Measurements from ENCODE around the gene PRF1.
A peak's percentile ranks its signal among the peaks of the same experiment; 100 is the strongest.

The PRF1 gene

GRCh38 chr10:70552586-70552985 is 50.0 kb downstream of the PRF1 start:
- DNase-seq, result no peak
- TF ChIP-seq, protein P1, sequence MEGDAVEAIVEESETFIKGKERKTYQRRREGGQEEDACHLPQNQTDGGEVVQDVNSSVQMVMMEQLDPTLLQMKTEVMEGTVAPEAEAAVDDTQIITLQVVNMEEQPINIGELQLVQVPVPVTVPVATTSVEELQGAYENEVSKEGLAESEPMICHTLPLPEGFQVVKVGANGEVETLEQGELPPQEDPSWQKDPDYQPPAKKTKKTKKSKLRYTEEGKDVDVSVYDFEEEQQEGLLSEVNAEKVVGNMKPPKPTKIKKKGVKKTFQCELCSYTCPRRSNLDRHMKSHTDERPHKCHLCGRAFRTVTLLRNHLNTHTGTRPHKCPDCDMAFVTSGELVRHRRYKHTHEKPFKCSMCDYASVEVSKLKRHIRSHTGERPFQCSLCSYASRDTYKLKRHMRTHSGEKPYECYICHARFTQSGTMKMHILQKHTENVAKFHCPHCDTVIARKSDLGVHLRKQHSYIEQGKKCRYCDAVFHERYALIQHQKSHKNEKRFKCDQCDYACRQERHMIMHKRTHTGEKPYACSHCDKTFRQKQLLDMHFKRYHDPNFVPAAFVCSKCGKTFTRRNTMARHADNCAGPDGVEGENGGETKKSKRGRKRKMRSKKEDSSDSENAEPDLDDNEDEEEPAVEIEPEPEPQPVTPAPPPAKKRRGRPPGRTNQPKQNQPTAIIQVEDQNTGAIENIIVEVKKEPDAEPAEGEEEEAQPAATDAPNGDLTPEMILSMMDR (IDR thresholded peaks at IDR 0.05; ENCODE audit: low read depth, low read length), result no peak
- Histone ChIP-seq H3K36me3 (no peaks in the 10 kb centered on the region), H3K27ac (no peak overlapping the region), H3K27me3 (ENCODE audit: insufficient read depth, low read depth, severe bottlenecking) (no peaks in the 10 kb centered on the region), H3K4me3 (ENCODE audit: low read depth, low read length) (no peak overlapping the region), H3K9me3 (ENCODE audit: severe bottlenecking) (no peaks in the 10 kb centered on the region)

- Histone ChIP-seq H3K36me3 (no peaks in the 10 kb centered on the region), H3K27me3 (ENCODE audit: insufficient read depth, low read depth, severe bottlenecking) (no peaks in the 10 kb centered on the region), H3K4me3 (ENCODE audit: low read depth, low read length) (no peak overlapping the region), H3K27ac (no peak overlapping the region), H3K9me3 (ENCODE audit: severe bottlenecking) (no peaks in the 10 kb centered on the region)
- no peak for DNase-seq
- TF ChIP-seq, protein P1 (IDR thresholded peaks at IDR 0.05; ENCODE audit: low read depth, low read length), result no peak
Observed at GRCh38 chr10:70551971-70552422, 50.5 kb downstream of the PRF1 start.

DNA sequence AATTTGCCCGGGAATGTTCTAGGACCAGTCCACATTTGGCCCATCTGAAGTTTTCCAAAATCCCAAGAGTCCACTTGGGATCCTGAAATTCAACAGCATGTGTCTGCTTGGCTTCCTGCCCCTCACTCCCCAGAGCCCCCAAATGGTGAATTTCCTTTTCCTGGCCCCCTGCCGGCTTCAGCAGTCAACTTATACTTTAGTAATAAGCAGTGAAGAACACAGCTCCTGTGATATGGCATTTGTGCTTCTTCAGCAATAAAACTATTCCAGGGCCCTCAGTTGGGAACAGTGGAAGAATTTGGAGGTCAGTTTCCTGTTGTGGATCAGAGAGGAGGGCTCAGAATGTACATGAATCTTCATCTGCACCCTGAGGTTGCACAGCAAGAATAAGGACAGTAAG is 51.1 kb downstream of the PRF1 start:
- Histone ChIP-seq H3K9me3 (ENCODE audit: severe bottlenecking) (no peaks in the 10 kb centered on the region), H3K4me3 (ENCODE audit: low read depth, low read length) (no peak overlapping the region), H3K27ac (no peak overlapping the region), H3K27me3 (ENCODE audit: insufficient read depth, low read depth, severe bottlenecking) (no peaks in the 10 kb centered on the region), H3K36me3 (no peaks in the 10 kb centered on the region)
- TF ChIP-seq, protein P1 (IDR thresholded peaks at IDR 0.05; ENCODE audit: low read depth, low read length), result no peak
- DNase-seq, result no peak

DNA sequence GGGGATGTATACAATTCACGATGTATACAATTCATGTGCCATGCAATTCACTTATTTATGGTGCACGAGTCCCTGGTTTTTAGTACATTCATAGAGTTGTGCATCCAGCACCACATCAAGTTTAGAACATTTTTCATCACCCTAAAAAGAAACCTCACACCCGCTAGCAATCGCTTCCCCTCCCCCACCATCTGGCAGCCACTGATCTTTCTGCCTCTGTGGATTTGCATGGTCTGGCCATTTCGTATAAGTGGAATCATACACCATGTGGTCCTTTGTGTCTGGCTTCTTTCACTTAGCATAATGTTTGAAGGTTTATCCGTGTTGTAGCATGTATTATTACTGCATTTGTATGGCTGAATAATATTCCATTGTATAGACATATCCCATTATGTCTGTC is 52.1 kb downstream of the PRF1 start:
- Histone ChIP-seq H3K4me3 (ENCODE audit: low read depth, low read length) (no peak overlapping the region), H3K36me3 (no peaks in the 10 kb centered on the region), H3K27ac (no peak overlapping the region), H3K9me3 (ENCODE audit: severe bottlenecking) (no peaks in the 10 kb centered on the region), H3K27me3 (ENCODE audit: insufficient read depth, low read depth, severe bottlenecking) (no peaks in the 10 kb centered on the region)
- TF ChIP-seq, protein P1 (IDR thresholded peaks at IDR 0.05; ENCODE audit: low read depth, low read length), result no peak
- no peak for DNase-seq

GRCh38 chr10:70549962-70550458 is 52.5 kb downstream of the PRF1 start:
- Histone ChIP-seq H3K9me3 (ENCODE audit: severe bottlenecking) (no peaks in the 10 kb centered on the region), H3K27me3 (ENCODE audit: insufficient read depth, low read depth, severe bottlenecking) (no peaks in the 10 kb centered on the region), H3K36me3 (no peaks in the 10 kb centered on the region), H3K27ac (no peak overlapping the region), H3K4me3 (ENCODE audit: low read depth, low read length) (no peak overlapping the region)
- TF ChIP-seq, protein P1 (IDR thresholded peaks at IDR 0.05; ENCODE audit: low read depth, low read length), result peak; percentile 83
- peak; percentile 67 for DNase-seq

DNA sequence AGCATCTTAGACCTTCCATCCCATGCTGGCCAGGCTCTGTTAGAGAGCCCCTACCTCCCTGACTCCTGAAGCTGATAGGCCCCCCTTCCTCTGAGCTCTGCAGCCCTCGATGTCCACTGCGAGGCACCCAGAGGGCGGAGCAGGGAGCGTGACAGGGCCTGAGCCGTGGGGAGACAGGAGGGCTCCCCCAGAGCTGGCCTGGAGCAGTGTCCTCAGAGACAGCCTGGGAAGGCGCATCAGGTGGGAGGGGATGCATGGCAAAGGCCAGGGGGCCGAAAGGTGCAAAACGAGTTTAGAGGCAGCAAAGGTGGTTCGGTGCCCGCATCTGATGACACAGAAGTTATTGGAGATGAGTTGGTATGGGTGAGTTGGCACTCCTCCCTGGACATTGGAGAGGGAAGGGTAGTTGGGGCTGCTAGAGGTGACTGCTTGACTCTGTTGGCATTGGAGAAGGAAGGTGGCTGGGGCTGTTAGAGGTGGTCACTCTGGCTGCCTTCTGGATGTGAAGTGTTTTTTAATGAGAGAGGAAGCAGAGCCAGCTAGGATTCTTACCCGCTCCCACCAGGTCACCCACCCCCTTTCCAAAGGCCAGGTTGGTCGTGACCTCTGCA is 53.1 kb downstream of the PRF1 start:
- Histone ChIP-seq H3K27ac (no peak overlapping the region), H3K9me3 (ENCODE audit: severe bottlenecking) (no peaks in the 10 kb centered on the region), H3K27me3 (ENCODE audit: insufficient read depth, low read depth, severe bottlenecking) (no peaks in the 10 kb centered on the region), H3K4me3 (ENCODE audit: low read depth, low read length) (no peak overlapping the region), H3K36me3 (no peaks in the 10 kb centered on the region)
- DNase-seq, result no peak
- TF ChIP-seq, protein P1 (IDR thresholded peaks at IDR 0.05; ENCODE audit: low read depth, low read length), result no peak

Measured in WERI-Rb-1 (cell line).